Head of caudate nucleus (tissue), 42 donors: ENCODE results near the gene SCG3.
A peak's percentile ranks its signal among the peaks of the same experiment; 100 is the strongest.

Source experiments
- DNase-seq, 42 donors: peaks; one replicate each; pipeline versions ENCODE4 v3.0.0 to v3.0.0-alpha.2; 2020 to 2021; ENCODE audit warnings: mixed read lengths in 7 of 42
- intact Hi-C: fragments of 100-400 bp; cut with DNase I; formaldehyde crosslinking; loops from one replicate; pipeline ENCODE4 v1.15.0; 2022

Gene SCG3

GRCh38 chr15:51721199-51721960 lies 40.1 kb downstream of the SCG3 start:
- no peak for DNase-seq
- intact Hi-C loops, result no loop called here

- intact Hi-C loops, result no loop called here
- no peak for DNase-seq
Observed at GRCh38 chr15:51724199-51724598, 42.9 kb downstream of the SCG3 start.

- intact Hi-C loops, result no loop called here
- DNase-seq, result no peak
Observed at GRCh38 chr15:51724673-51725072, 43.4 kb downstream of the SCG3 start.

DNA sequence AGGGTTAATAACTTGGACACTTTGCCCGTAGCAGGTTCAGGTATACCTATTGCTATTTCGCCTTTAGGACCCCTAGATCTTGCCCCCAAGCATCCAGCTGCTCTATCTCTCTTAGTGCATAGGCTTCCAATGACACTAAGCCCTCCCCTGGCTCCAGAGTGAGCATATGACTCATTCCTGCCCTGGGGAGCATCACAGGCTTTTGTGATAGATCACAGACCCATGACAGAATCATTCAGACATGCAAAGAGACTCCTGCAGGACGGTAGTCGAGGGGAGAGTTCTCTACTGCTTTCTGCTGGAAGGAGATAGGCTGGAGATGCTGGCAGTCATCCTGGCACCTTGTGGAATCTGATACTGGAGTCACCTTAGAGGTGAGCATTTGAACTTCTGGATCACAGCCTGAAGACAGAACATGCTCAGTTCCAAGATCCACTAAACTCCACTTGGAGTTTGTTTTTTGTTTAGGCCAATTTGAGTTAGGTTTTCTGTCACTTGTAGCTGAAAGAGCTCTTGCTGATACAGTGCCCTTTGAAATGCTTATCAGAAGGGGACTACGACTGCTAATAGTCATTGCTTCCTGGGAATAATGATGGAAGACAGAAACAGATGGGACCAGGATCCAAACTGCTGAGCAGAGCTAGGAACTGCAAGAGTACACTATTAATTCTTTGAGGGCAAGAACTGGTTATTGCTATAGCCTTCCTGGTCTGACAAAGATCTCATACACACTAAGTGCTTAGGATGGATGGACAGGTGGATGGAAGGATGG lies 45.2 kb downstream of the SCG3 start:
- intact Hi-C loops, result no loop called here

DNA sequence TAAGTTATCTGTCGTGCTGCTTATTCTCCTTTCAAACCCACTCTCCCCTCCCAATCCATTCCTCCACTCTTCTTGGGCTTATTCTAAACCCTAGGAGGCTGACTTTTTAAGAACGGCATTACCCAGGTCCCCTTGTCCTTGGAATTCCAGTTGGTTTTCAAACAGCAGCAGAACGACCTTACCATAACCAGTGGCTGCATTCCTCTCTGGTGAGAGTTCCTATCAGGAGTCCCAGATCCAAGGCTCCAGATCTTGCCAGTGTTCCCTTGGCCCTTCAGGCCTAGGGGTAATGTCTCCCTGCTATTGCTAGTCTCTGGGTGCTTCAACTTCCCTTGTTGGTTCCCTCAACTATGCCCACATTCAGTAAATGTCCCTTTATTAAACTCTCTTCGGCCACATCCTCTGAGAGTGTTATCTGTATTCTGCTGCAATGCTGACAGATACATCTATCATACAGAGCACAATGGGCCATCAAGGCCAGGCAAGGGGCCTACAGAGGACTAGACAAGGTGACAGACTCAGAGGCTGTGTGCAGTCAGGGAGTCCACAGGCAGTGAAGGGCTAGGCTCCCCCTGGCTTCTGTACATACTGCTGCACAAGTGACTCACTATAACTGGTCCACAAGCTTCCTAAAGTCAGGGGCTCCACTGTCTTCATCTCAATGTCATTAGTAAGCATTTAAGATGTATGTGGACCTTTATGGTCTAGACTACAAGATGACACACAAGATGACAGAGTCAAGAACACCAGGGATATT lies 46.0 kb downstream of the SCG3 start:
- intact Hi-C loops, result no loop called here
- no peak for DNase-seq

More for the DNA sequence above, 45.2 kb downstream of the SCG3 start:
- DNase-seq, result peak in 25 of 42 donors; percentile 19 to 77 (median 45)

DNA sequence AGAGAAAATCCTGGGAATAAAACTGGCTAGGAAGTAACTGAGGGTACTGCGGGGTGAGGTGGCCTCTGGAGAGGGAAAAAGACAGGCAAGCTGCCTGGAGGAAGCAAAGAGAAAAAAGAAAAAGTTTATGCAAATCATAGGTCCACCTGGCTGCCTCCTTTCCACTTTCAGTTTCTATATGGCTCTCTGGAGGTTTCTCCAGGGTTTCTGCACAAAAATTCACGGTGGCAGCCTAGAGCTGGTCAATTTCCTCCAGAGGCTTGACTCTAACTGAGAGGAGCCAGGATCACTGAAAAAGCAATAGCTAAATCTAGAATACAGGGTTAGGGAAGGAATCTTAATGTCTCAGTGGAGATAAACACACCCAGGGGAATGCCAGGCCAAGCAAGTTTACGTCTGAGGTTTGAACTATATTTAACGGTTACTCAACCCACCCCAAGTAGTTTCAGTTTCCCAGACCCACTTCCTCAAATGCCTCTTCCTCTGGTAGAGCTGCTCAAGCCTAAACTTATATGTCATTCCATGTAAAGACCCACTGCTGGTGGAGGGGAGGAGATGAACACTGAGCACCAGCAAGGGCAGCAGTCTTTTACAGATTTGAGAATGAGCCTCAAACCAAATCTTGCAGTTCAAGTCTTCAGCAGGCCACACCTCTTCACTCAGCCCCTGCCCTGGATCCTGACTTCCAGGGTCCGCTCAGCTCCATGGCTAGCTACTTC lies 50.4 kb downstream of the SCG3 start:
- intact Hi-C loops, result loop anchor here (10.0 kb wide), 1 partner anchor 107 kb away; the partner anchor contains the start of gene DMXL2
- peak in 1 of 42 donors; percentile 32 for DNase-seq

DNA sequence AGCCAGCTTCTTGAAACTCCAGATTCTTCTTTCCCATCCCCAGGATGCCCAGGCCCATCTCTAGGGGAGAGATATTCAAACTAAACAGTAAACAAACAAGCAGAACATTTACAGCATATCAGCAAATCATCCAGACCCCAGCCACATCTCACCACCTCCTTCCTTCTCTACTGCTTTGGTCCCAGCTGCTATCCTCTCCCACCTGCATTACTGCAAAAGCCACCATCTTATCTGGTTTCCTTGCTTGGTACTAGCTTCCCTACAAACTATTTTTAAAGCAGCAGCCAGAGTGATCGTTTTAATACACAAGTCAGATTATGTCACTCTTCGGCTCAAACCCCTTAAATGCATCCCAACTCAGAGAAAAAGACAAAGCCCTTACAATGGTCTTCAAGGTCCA lies 51.3 kb downstream of the SCG3 start:
- intact Hi-C loops, result loop anchor here (10.0 kb wide), 1 partner anchor 108 kb away; the partner anchor contains the start of gene DMXL2
- DNase-seq, result no peak

DNA sequence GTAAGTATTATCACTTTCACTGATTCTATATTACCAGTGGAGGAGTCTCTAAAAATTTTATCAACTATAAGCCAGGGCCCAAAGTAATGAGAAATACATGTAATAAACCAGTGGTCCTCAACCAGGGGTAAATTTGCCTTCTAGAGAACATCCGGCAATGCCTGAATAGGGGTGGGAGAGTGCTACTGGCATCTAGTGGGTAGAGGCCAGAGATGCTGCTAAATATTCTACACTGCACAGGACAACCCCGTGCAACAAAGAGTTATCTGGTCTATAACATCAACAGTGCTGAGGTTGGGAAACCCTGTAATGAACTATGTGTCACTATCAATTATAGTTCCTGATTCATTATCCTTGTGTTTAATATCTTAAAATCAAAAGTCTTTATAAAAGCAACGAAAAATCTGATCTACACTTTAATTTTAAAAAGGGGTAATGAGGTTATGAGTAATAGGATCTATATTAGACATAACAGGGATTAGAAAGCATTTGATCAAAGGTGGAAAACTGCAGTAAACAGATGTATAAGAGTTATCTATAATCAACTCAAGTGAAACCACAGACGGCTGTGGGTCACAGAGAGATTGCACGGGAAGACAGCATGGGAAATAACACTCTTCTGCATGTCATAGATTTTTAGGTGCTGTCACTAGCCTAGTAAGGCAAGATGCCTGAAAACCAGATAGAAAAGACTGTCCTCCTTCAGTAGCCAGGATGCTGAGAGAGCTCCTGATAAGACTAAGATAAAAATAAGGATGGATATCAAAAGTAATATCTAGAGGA lies 54.1 kb downstream of the SCG3 start:
- intact Hi-C loops, result loop anchor here (5.0 to 10.0 kb wide), 2 partner anchors 37 to 111 kb away; partner anchors contain the start of gene DMXL2
- DNase-seq, result peak in 3 of 42 donors; percentile 35 to 41 (median 40)

DNA sequence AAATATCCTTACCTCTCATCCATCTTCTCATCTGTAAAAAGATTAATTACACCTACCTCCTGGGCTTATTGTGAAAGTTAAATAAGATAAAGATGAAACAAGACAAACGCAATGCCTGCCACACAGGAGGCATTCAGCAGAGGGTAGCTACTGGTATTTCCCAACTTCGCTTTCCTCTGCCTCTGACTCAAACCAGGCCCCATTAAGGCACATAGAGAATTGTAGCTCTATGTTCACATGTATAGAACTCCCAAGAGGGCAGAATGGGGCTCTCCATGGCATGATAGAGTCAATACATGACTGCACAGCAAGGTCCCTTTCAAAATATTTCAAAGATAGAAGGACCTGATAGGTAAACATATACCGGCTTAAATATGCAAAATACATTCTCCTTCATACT lies 54.8 kb downstream of the SCG3 start:
- intact Hi-C loops, result loop anchor here (5.0 to 10.0 kb wide), 2 partner anchors 36 to 111 kb away; partner anchors contain the start of gene DMXL2
- DNase-seq, result peak in 2 of 42 donors; percentile 12 to 38

- intact Hi-C loops, result loop anchor here (5.0 to 10.0 kb wide), 2 partner anchors 35 to 112 kb away; partner anchors contain the start of gene DMXL2
- DNase-seq, result peak in 40 of 42 donors; percentile 35 to 78 (median 61)
Observed at GRCh38 chr15:51736751-51737521, 55.6 kb downstream of the SCG3 start.

DNA sequence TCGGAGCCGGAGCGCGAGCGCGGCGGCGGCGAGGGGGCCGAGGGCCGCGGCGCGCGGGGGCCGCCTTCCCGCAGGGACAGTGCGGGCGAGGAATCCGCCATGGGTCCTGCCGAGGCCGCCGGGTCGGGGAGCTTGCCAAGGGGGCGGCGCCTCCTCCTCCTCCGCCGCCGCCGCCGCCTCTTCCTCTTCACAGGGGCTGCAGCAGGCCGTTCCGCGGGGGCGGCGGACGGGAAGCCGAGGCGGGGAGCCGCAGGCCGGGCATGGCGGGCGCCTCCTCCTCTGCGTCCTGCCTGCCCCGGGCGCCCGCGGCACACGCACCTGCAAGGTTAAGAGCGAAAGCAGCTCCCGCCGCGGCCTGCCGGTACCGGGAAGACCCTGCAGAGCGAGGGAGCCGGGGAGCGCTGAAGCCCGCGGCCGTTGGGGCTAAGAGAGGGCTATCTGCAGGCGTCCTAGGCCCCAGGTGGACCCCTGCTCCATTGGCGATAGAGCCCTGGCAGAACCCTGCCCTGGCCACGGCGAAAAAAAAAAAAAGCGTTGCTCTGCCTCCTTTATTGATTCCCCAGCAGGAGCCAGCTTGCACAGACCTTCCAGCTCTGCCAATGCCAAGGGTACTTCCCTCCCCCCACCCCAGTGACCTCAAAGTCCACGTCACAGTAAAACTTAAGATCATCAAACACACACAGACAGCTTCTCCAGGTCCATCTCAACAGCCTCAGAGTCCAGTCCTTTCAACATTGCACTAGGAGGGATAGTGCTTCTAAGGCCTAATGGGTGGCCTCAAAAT lies 56.4 kb downstream of the SCG3 start, which contains the start of gene LYSMD2:
Gene LYSMD2 (minus strand): TSS at position 134 of the 784 bp plus-strand sequence. CDS start 33 bp downstream, at position 101.
- peak in 40 of 42 donors; percentile 59 to 90 (median 77) for DNase-seq
- intact Hi-C loops, result loop anchor here (5.0 to 10.0 kb wide), 2 partner anchors 35 to 113 kb away; partner anchors contain the start of gene DMXL2

- intact Hi-C loops, result loop anchor here (5.0 to 10.0 kb wide), 2 partner anchors 34 to 114 kb away; partner anchors contain the start of gene DMXL2
- no peak for DNase-seq
Observed at GRCh38 chr15:51738553-51738952, 57.2 kb downstream of the SCG3 start.

DNA sequence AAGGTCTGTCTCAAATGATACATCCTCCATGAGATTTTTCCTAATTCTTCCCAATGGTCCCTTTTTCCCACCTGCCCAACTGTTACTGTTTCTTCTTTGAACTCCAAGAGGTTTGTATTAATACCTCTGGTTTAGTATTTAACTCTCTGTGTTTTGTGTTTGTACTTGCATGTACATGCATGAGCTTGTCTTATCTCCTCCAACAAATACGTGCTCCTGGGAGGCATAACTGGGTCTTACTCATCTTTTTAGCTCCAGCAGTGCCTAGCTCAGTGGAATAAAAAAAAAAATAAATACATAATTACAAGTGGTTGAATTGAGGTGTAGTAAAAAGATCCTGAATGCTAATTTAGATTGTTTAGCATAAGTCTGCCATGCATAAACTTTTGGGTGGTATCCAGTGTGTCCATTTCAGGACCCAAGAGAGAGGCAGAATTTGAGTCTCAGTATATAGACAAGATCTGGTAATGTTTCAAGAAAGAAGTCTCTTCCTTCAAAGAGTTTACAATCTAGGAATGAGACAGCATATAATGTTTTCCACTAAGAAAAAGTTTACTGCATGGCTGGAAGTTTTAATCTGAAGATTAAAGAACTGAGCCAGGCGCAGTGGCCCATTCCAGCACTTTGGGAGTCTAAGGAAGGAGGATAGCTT lies 57.9 kb downstream of the SCG3 start:
- intact Hi-C loops, result loop anchor here (5.0 to 10.0 kb wide), 2 partner anchors 33 to 114 kb away; partner anchors contain the start of gene DMXL2
- no peak for DNase-seq

GRCh38 chr15:51749307-51749706 lies 68.0 kb downstream of the SCG3 start:
- DNase-seq, result no peak
- intact Hi-C loops, result no loop called here

DNA sequence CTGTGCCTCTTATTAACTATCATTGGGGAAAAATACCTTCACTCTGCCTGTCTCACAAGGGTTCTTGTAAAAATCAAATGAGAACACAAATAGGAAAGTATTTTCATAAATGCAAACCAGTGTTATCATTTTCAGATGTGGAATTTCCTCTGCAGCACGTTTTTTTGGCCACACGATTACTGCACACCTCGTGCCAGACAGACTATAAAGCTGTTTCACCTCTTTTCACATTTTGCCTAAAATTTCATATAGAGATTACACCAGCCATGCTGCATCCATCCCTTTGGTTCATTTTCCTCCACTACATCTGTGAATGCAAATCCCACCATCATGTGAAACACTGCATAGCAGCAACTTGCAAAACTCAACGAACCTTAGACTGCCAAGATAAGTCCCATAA lies 68.9 kb downstream of the SCG3 start:
- intact Hi-C loops, result no loop called here
- no peak for DNase-seq
